Naive thymus-derived CD8-positive, alpha-beta T cell (primary cell): ENCODE data around the gene UTF1. TPM values are rescaled to one million over a fixed set of nuclear protein-coding genes. Genes with fewer than 3 reads are reported as not detected.

Experiments
- ATAC-seq, 2 donors: fragments of 150-1000 bp; cut with Tn5 transposase in 1 of 2; sonication (Bioruptor Pico), chemical (Tn5 transposase) in 1 of 2; 1 replicate in 1 of 2; 2 replicates in 1 of 2; pipeline ENCODE4 v1.10.0; 2021; ENCODE audit warnings: mild to moderate bottlenecking in 2 of 2, moderate library complexity in 2 of 2
- POLR2A ChIA-PET: fragments of 350-600 bp; sonication (Branson Sonifier 250); formaldehyde crosslinking; loops from one replicate; lab custom pipeline; 2021; ENCODE audit warnings: antibody characterized with exemption; lab: Charles Lee
- DNase-seq, 10 donors: peaks; one replicate each; pipeline versions ENCODE4 v3.0.0 to v3.0.0-alpha.2; 2020 to 2022
- H3K27ac Mint-ChIP-seq, 10 donors: one replicate each; pipeline ENCODE4 v1.8.0; 2020 to 2022; ENCODE audit warnings: mild to moderate bottlenecking in 10 of 10, mixed read lengths in 10 of 10, moderate library complexity in 4 of 10, inconsistent platforms in 1 of 10
- H3K27me3 Mint-ChIP-seq, 5 donors: one replicate each; pipeline ENCODE4 v1.8.0; 2021 to 2022; ENCODE audit warnings: mixed read lengths in 5 of 5
- H3K36me3 Mint-ChIP-seq, 3 donors: one replicate each; pipeline ENCODE4 v1.8.0; 2020 to 2022; ENCODE audit warnings: mixed read lengths in 3 of 3, mild to moderate bottlenecking in 2 of 3, inconsistent platforms in 1 of 3
- H3K4me1 Mint-ChIP-seq, 4 donors: one replicate each; pipeline ENCODE4 v1.8.0; 2021 to 2022; ENCODE audit warnings: mixed read lengths in 4 of 4
- H3K4me3 Mint-ChIP-seq, 10 donors: one replicate each; pipeline ENCODE4 v1.8.0; 2020 to 2022; ENCODE audit warnings: mild to moderate bottlenecking in 10 of 10, mixed read lengths in 10 of 10, moderate library complexity in 6 of 10, inconsistent platforms in 1 of 10
- H3K9me3 Mint-ChIP-seq, 9 donors: one replicate each; pipeline ENCODE4 v1.8.0; 2020 to 2022; ENCODE audit warnings: mixed read lengths in 9 of 9, mild to moderate bottlenecking in 3 of 9, inconsistent platforms in 1 of 9, moderate library complexity in 1 of 9
- polyA plus RNA-seq, 3 donors: library from polyadenylated mRNA; unstranded; fragments of 300-500 nt; fragmentation: Illumina TruSeq; gene quantifications; one replicate each; pipeline ENCODE4 v1.2.3, GENCODE V29; 2021
- total RNA-seq, 8 experiments: library from RNA in 2 of 8; stranded (reverse) in 2 of 8; gene quantifications; one replicate each; pipeline ENCODE4 v1.2.3 and lab custom pipeline; 2021 to 2026

UTF1 gene
- total and polyA plus RNA-seq, 5 experiments from 2014 or later: not detected

- H3K27ac Mint-ChIP-seq: no peak overlapping the region
- H3K36me3 Mint-ChIP-seq: no peaks in the 10 kb centered on the region
- H3K4me3 Mint-ChIP-seq: no peak overlapping the region
- H3K4me1 Mint-ChIP-seq: no peaks in the 10 kb centered on the region
- no peak for ATAC-seq
- peaks cover 0 to 8% (median 1%) of the 10 kb centered on the region in 5 donors for H3K27me3 Mint-ChIP-seq
- H3K9me3 Mint-ChIP-seq: peaks cover 0 to 5% (median 1%) of the 10 kb centered on the region in 9 donors
- POLR2A ChIA-PET: no interaction called here
- no peak for DNase-seq
Observed at GRCh38 chr10:133198621-133199487, 31.2 kb upstream of the UTF1 start.

- Mint-ChIP-seq H3K4me1 (no peaks in the 10 kb centered on the region), H3K27me3 (peaks cover 0 to 7% (median 1%) of the 10 kb centered on the region in 5 donors), H3K27ac (no peak overlapping the region), H3K9me3 (peaks cover 0 to 3% (median 0%) of the 10 kb centered on the region in 9 donors), H3K36me3 (no peaks in the 10 kb centered on the region), H3K4me3 (no peak overlapping the region)
- POLR2A ChIA-PET: no interaction called here
- no peak for ATAC-seq
- no peak for DNase-seq
Observed at GRCh38 chr10:133199488-133199885, 30.5 kb upstream of the UTF1 start.

- no peak overlapping the region for H3K4me3 Mint-ChIP-seq
Observed at GRCh38 chr10:133199992-133200611, 29.9 kb upstream of the UTF1 start.

GRCh38 chr10:133200621-133201031 is 29.4 kb upstream of the UTF1 start:
- H3K27me3 Mint-ChIP-seq: peaks cover 0 to 1% (median 0%) of the 10 kb centered on the region in 5 donors
- no peaks in the 10 kb centered on the region for H3K9me3 Mint-ChIP-seq
- H3K4me1 Mint-ChIP-seq: no peaks in the 10 kb centered on the region
- H3K4me3 Mint-ChIP-seq: no peak overlapping the region
- no peak overlapping the region for H3K27ac Mint-ChIP-seq
- DNase-seq (no peak), ATAC-seq (no peak)
- H3K36me3 Mint-ChIP-seq: no peaks in the 10 kb centered on the region
- POLR2A ChIA-PET: no interaction called here

More at GRCh38 chr10:133199992-133200611, 29.9 kb upstream of the UTF1 start:
- no peak for DNase-seq
- Mint-ChIP-seq H3K27ac (no peak overlapping the region), H3K36me3 (no peaks in the 10 kb centered on the region), H3K9me3 (no peaks in the 10 kb centered on the region), H3K4me1 (no peaks in the 10 kb centered on the region), H3K27me3 (peaks cover 0 to 1% (median under 1%) of the 10 kb centered on the region in 5 donors)
- no peak for ATAC-seq
- POLR2A ChIA-PET: no interaction called here

- H3K27ac Mint-ChIP-seq: no peak overlapping the region
- no peaks in the 10 kb centered on the region for H3K4me1 Mint-ChIP-seq
- H3K4me3 Mint-ChIP-seq: no peak overlapping the region
- peaks cover 0 to 1% (median 0%) of the 10 kb centered on the region in 5 donors for H3K27me3 Mint-ChIP-seq
- no peaks in the 10 kb centered on the region for H3K9me3 Mint-ChIP-seq
- DNase-seq: no peak
- POLR2A ChIA-PET: no interaction called here
- no peak for ATAC-seq
- no peaks in the 10 kb centered on the region for H3K36me3 Mint-ChIP-seq
Observed at GRCh38 chr10:133201151-133201947, 28.7 kb upstream of the UTF1 start.

- Mint-ChIP-seq H3K36me3 (no peaks in the 10 kb centered on the region), H3K9me3 (no peaks in the 10 kb centered on the region), H3K27me3 (peaks cover 0 to 1% (median 0%) of the 10 kb centered on the region in 5 donors), H3K4me3 (no peak overlapping the region), H3K27ac (no peak overlapping the region), H3K4me1 (no peaks in the 10 kb centered on the region)
- DNase-seq (no peak), ATAC-seq (no peak)
- POLR2A ChIA-PET: no interaction called here
Observed at GRCh38 chr10:133201948-133202725, 27.9 kb upstream of the UTF1 start.

- DNase-seq (no peak), ATAC-seq (no peak)
- no peak overlapping the region for H3K4me3 Mint-ChIP-seq
- H3K27me3 Mint-ChIP-seq: peaks cover 0 to 1% (median 0%) of the 10 kb centered on the region in 5 donors
- H3K4me1 Mint-ChIP-seq: no peaks in the 10 kb centered on the region
- H3K27ac Mint-ChIP-seq: no peak overlapping the region
- no peaks in the 10 kb centered on the region for H3K36me3 Mint-ChIP-seq
- no peaks in the 10 kb centered on the region for H3K9me3 Mint-ChIP-seq
- POLR2A ChIA-PET: no interaction called here
Observed at GRCh38 chr10:133202778-133203651, 27.0 kb upstream of the UTF1 start.

GRCh38 chr10:133203652-133204195 is 26.3 kb upstream of the UTF1 start:
- POLR2A ChIA-PET: no interaction called here
- ATAC-seq: no peak
- no peak overlapping the region for H3K4me3 Mint-ChIP-seq
- H3K27me3 Mint-ChIP-seq: peaks cover 0 to 1% (median 0%) of the 10 kb centered on the region in 5 donors
- H3K27ac Mint-ChIP-seq: no peak overlapping the region
- no peaks in the 10 kb centered on the region for H3K9me3 Mint-ChIP-seq
- H3K36me3 Mint-ChIP-seq: no peaks in the 10 kb centered on the region
- H3K4me1 Mint-ChIP-seq: no peaks in the 10 kb centered on the region
- DNase-seq: no peak

GRCh38 chr10:133204226-133205015 is 25.6 kb upstream of the UTF1 start:
- H3K9me3 Mint-ChIP-seq: no peaks in the 10 kb centered on the region
- H3K27ac Mint-ChIP-seq: no peak overlapping the region
- POLR2A ChIA-PET: no interaction called here
- peaks cover 0 to 1% (median 0%) of the 10 kb centered on the region in 5 donors for H3K27me3 Mint-ChIP-seq
- ATAC-seq (no peak), DNase-seq (no peak)
- no peak overlapping the region for H3K4me3 Mint-ChIP-seq
- no peaks in the 10 kb centered on the region for H3K36me3 Mint-ChIP-seq
- H3K4me1 Mint-ChIP-seq: no peaks in the 10 kb centered on the region

- ATAC-seq (no peak), DNase-seq (no peak)
- no peak overlapping the region for H3K27ac Mint-ChIP-seq
- no peak overlapping the region for H3K4me3 Mint-ChIP-seq
- H3K27me3 Mint-ChIP-seq: peaks cover 0 to 1% (median 0%) of the 10 kb centered on the region in 5 donors
- H3K9me3 Mint-ChIP-seq: no peaks in the 10 kb centered on the region
- POLR2A ChIA-PET: no interaction called here
- H3K4me1 Mint-ChIP-seq: no peaks in the 10 kb centered on the region
- H3K36me3 Mint-ChIP-seq: no peaks in the 10 kb centered on the region
Observed at GRCh38 chr10:133205146-133205545, 24.9 kb upstream of the UTF1 start.
